Caki2 (cell line): ENCODE measurements around the gene TXNRD1. TPM values are rescaled to one million over a fixed set of nuclear protein-coding genes. Genes with fewer than 3 reads are reported as not detected.

ENCODE experiments used
- DNase-seq: peaks from one replicate; pipeline ENCODE4 v3.0.0-alpha.2; 2015; ENCODE audit warnings: low read depth
- in situ Hi-C: cut with HindIII; loops from 2 replicates; pipeline ENCODE4 v1.10.0; 2016; ENCODE audit warnings: low sequenced_read_pairs, low pct_unique_long_range_greater_than_20kb, mixed read lengths
- total RNA-seq: library from RNA; depleted of rRNA; stranded (reverse); fragments of >200 nt; shearing (Covaris generic); gene quantifications from 2 replicates; pipeline ENCODE4 v1.2.3, GENCODE V29; 2014; ENCODE audit warnings: low replicate concordance

The TXNRD1 gene
- total RNA-seq, 1 experiment from 2014 or later = 1,656 TPM

GRCh38 chr12:104226672-104227071 lies 11.1 kb downstream of the TXNRD1 start:
- peak; percentile 10 for DNase-seq
- in situ Hi-C loops = no loop called here

GRCh38 chr12:104230304-104231095 lies 14.9 kb downstream of the TXNRD1 start:
- no peak for DNase-seq
- in situ Hi-C loops = no loop called here

GRCh38 chr12:104232609-104233280 lies 17.2 kb downstream of the TXNRD1 start:
- in situ Hi-C loops = no loop called here
- no peak for DNase-seq

- in situ Hi-C loops = no loop called here
Observed at GRCh38 chr12:104234926-104235499, 19.4 kb downstream of the TXNRD1 start.

GRCh38 chr12:104237930-104238329 lies 22.4 kb downstream of the TXNRD1 start:
- in situ Hi-C loops = no loop called here
- DNase-seq = no peak

More at GRCh38 chr12:104234926-104235499, 19.4 kb downstream of the TXNRD1 start:
- DNase-seq = no peak

GRCh38 chr12:104242546-104243206 lies 27.1 kb downstream of the TXNRD1 start:
- no peak for DNase-seq
- in situ Hi-C loops = no loop called here

- DNase-seq = no peak
- in situ Hi-C loops = no loop called here
Observed at GRCh38 chr12:104243551-104243950, 28.0 kb downstream of the TXNRD1 start.

GRCh38 chr12:104243971-104244370 lies 28.4 kb downstream of the TXNRD1 start:
- in situ Hi-C loops = no loop called here
- no peak for DNase-seq

- in situ Hi-C loops = no loop called here
- DNase-seq = no peak
Observed at GRCh38 chr12:104247698-104248097, 32.1 kb downstream of the TXNRD1 start.

- DNase-seq = no peak
Observed at GRCh38 chr12:104248444-104248843, 32.9 kb downstream of the TXNRD1 start.

GRCh38 chr12:104249017-104249416 lies 33.4 kb downstream of the TXNRD1 start:
- no peak for DNase-seq
- in situ Hi-C loops = no loop called here

More at GRCh38 chr12:104248444-104248843, 32.9 kb downstream of the TXNRD1 start:
- in situ Hi-C loops = no loop called here

GRCh38 chr12:104249898-104250297 lies 34.3 kb downstream of the TXNRD1 start:
- peak; percentile 55 for DNase-seq
- in situ Hi-C loops = no loop called here

- DNase-seq = no peak
Observed at GRCh38 chr12:104250366-104251125, 35.0 kb downstream of the TXNRD1 start.

GRCh38 chr12:104257913-104258472 lies 42.4 kb downstream of the TXNRD1 start:
- no peak for DNase-seq
- in situ Hi-C loops = no loop called here

More at GRCh38 chr12:104250366-104251125, 35.0 kb downstream of the TXNRD1 start:
- in situ Hi-C loops = no loop called here

- DNase-seq = no peak
- in situ Hi-C loops = no loop called here
Observed at GRCh38 chr12:104258476-104259067, 43.0 kb downstream of the TXNRD1 start.

- DNase-seq = no peak
- in situ Hi-C loops = no loop called here
Observed at GRCh38 chr12:104263026-104263425, 47.4 kb downstream of the TXNRD1 start.

GRCh38 chr12:104263580-104264358 lies 48.2 kb downstream of the TXNRD1 start:
- in situ Hi-C loops = no loop called here
- DNase-seq = no peak
